Left ventricle myocardium superior (tissue), 1 donor: ENCODE data around the gene ZCCHC9. TPM values are rescaled to one million over a fixed set of nuclear protein-coding genes. Genes with fewer than 3 reads are reported as not detected.
"Not testable (repeated sequence)": the region's sequence is repeated elsewhere in the genome, so short reads cannot be mapped to it uniquely, and the experiment has no call there.

Experiments used
- ATAC-seq: fragments of 200-7000 bp; cut with Tn5 transposase; one replicate; pipeline ENCODE4 v1.9.1; 2020; ENCODE audit warnings: mild to moderate bottlenecking, moderate library complexity
- DNase-seq: peaks from one replicate; pipeline ENCODE4 v3.0.0-alpha.2; 2020
- intact Hi-C: fragments of 100-400 bp; cut with micrococcal nuclease; formaldehyde crosslinking; loops from one replicate; pipeline ENCODE4 v1.11.0; 2022
- long read RNA-seq: library from polyadenylated mRNA; unstranded; transcript quantifications from one replicate; pipeline ENCODE4 v2.0.0, GENCODE V29; 2021
- total RNA-seq: library from RNA; stranded (reverse); fragmentation: NEBNext Ultra II Directional; extraction: Animal tissue kit (Norgen Biotek cat#: 25700); gene quantifications from one replicate; pipeline ENCODE4 v1.2.1, GENCODE V29; 2021
- donor health status: DM: no; HTN: yes; CAD: no; lungs with severe emphysema.

The ZCCHC9 gene, protein sequence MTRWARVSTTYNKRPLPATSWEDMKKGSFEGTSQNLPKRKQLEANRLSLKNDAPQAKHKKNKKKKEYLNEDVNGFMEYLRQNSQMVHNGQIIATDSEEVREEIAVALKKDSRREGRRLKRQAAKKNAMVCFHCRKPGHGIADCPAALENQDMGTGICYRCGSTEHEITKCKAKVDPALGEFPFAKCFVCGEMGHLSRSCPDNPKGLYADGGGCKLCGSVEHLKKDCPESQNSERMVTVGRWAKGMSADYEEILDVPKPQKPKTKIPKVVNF
- total RNA-seq, result 9.3 TPM
- long read RNA-seq, full-length matches to known transcripts, result 8 of 10 reads
- long read RNA-seq, partial matches to known transcripts, result 1 of 10 reads
- long read RNA-seq, other reads (novel, unspliced or antisense), result 1 of 10 reads

DNA sequence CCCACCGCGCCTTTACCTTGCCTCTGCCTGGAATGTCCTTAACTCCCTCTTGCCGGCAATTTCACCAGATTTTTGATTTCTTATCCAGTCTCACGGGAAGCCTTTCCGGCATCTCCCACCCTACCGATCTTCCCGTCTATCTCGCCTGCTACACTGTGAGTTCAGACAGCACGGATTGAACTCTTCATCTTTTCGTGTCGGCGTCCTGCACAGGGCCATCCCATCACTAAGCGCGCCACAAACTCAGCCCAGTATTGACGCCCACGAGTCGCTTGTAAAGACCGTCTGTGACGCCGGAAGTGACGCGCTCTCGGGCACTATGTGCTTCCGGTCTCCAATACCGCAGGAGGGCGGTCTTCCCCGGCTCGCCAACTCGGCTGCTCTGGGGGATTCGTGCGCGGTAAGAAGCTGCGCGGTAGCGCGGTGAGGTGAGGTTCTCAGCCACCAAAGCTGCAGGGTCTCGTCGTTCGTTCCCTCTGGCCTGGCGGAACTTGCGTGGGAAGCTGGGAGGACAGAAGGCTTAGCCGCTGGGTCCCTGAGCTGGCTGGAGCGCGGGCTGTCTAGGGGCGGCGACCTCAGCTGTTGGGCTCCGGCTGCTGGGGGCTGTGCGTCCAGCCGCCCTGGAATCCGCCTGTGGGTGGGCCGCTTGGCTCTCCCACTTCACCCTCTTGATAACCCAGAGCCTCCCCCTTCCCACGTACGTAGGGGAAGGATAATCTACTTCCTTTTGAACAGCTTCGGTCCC lies at the start of gene ZCCHC9:
ZCCHC9 (plus strand) TSS at position 317 of the 745 bp plus-strand sequence. CDS start 3,171 bp downstream, outside the sequence.
- intact Hi-C loops, result no loop called here
- DNase-seq (peak; percentile 95), ATAC-seq (peak; percentile 99)

DNA sequence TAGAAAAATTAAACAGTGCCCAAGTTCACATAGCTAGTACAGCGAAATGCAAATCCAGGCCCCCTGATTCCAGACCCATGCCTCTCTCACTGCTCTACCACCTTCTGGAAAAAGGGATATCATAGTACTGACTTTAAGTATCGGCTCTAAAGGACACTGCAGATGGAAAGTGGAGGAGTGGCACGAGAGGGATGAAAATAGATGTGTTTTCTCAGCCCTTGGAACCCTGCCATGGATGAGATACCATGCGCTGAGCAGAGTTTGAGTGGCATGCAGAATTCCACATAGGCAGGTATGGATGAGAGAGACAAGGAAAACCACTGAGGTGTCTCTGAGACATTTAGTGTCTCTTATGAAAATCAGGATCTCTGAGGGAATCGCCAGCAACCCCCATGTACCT lies 49.5 kb upstream of the ZCCHC9 start:
- peak; percentile 75 for ATAC-seq
- intact Hi-C loops, result no loop called here
- no peak for DNase-seq

DNA sequence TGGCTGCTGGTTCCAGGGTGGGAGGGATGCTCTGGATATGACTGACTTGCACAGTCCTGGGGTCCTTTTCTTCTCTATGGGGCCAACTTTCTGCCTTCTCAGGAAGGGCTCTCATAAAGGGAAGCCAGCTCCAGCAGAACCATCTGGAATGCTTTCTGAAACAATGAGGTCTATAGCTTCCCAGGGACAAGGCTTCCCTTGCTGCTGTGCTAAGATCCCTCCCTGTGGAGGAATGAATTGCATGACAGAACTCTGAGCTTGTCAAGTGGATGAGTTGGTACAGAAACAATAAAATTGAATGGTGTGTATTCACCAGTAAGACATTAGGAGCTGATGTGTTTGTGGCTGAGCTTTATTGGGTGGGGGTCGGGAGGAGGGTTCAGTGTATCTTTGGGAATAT lies 48.5 kb upstream of the ZCCHC9 start:
- ATAC-seq, result no peak
- intact Hi-C loops, result no loop called here
- DNase-seq, result no peak

DNA sequence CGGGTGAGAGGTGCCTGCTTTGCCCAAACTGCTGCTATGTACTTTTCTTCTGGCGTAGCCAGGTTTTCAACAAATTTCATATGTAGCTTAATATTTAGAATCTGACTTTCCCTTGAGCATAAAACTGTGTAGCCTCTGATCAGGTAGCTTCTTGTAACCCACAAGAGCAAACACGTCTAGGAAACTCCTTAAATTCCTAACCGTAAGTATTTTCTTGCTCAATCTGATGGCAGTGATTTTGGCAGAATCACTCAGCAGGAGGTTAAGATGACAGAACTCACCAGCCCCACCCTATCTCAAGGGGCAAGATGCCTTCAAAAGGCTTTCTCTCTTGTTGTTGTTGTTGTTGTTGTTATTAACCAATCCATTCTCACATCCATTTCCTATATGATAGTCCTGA lies 47.5 kb upstream of the ZCCHC9 start:
- DNase-seq (no peak), ATAC-seq (no peak)
- intact Hi-C loops, result no loop called here

DNA sequence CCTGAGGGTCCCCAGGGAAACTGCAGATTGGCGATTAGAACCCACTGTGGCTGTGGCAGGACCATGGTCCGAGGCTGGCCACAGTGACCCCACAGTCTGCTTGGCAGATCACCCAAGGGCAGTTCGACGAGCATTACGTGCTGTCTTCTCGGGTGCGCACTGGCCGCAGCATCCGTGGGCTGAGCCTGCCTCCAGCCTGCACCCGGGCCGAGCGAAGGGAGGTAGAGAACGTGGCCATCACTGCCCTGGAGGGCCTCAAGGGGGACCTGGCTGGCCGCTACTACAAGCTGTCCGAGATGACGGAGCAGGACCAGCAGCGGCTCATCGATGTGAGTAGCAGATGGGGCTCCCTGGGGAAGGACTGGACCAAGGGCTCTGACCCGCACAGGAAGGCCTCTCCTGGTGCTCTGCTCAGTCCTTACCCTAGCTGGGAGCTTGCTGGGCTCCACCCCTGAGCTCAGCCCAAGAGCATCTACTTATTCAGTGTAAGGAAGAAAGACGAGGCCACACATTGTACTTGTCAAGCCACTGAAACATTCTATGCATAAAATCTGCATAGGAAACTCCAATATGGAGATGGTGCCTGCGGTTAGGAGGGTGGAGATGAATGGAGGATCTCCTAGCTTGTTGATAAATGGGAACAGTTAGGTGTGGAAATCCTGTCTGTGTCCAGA lies 46.4 kb upstream of the ZCCHC9 start:
- intact Hi-C loops, result no loop called here
- no peak for DNase-seq
- no peak for ATAC-seq

DNA sequence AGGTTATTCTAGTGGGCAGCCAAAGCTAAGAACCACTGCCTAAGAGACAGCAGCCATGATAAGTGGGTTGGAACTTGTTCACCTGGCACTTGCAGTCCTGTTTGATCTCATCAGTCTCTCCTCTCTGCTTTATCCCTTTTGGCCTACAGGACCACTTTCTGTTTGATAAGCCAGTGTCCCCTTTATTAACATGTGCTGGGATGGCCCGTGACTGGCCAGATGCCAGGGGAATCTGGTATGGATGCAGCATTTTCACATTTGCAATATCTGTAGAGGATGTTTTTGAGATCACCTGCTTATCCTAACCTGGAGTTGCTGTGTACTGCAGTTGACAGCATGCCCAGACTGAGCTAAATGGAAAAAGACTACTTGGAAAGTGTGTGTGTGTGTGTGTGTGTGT lies 44.6 kb upstream of the ZCCHC9 start:
- DNase-seq, result no peak
- ATAC-seq, result no peak
- intact Hi-C loops, result no loop called here

DNA sequence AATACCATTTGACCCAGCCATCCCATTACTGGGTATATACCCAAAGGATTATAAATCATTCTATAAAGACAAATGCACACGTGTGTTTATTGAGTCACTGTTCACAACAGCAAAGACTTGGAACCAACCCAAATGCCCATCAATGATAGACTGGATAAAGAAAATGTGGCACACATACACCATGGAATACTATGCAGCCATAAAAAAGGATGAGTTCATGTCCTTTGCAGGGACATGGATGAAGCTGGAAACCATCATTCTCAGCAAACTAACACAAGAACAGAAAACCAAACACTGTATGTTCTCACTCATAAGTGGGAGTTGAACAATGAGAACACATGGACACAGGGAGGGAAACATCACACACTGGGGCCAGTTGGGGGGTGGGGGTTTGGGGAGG lies 38.6 kb upstream of the ZCCHC9 start:
- intact Hi-C loops, result not testable (repeated sequence)

DNA sequence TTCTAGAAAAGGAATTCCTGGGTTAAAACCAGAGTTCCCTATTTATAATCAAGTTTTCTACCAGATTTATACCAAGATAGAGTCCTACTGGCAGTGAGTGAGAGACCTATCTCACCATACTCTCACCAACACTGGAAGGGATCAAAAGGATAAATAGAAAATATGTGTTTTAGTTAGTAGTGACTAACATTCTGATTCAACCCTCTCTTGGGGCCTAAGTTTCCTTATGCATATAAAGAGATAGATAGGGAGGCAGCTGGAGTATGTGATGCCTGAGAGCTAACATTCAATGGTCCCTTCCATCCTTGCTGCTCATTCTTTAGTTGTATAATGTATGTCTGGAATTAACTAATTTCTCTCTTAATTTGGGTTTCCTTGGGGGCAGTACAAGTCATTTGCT lies 36.3 kb upstream of the ZCCHC9 start:
- intact Hi-C loops, result no loop called here
- ATAC-seq (no peak), DNase-seq (no peak)

More for the DNA sequence above, 38.6 kb upstream of the ZCCHC9 start:
- not testable (repeated sequence) for DNase-seq, ATAC-seq

DNA sequence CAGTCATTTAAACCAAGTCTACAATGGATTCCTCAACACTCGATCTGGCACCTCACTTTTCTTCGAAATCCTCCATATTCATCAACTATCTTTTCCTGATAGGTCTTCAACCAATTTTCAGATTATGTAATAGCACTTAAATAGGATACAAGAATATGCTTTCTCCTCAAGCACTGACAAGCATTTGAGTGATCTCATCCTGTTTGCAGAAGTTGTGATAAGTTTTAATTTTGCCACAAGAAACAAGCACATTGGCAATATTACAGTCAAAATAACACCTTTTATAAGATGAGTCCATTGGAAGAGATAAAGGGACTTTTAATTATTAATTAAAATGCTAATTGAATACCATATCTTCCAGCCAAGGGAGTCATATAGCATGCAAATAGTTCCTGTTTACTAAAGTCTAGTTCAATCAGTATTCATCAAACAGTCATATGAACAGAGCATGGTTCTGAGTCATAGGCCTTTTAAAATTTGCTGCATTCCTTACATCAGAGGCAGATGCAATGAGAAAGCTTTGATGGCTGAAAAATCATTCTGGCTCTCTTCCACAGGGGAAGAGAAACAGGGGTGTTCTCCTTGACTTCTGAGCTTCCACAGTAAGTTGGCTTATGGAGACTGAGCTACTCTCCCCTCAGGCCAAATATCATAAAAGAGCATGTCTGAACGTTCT lies 32.7 kb upstream of the ZCCHC9 start:
- intact Hi-C loops, result no loop called here
- DNase-seq, result no peak
- no peak for ATAC-seq

DNA sequence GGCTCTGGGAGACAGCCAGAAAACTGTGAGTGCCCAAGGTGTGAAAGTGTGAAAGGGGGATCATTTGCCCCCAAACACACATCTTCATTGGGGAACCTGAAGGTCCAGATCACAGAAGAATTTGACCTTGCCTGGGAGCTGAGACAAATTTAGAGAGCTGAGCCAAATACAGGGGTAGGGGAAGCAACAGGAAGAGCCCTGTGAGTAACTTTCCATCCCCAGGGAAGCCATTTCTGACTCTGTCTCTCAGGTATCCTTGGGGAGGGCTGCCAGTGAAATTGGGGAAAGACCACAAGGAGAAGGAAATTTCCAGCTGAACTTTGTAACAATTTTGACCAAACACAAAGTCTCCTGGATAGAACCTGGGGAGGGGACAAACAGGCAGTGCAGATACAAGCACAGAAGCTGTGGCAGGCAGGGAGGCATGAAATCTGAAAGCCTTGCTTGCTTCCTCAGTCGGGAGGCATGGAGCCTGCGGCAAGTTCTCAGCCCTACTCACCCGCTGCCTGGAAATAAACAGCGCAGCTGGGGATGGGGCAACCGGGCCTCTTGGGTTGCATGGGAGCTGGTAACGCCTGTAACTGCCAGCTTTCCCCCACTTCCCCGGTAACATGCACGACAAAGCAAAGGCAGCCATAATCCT lies 31.5 kb upstream of the ZCCHC9 start:
- peak; percentile 29 for ATAC-seq
- no peak for DNase-seq
- intact Hi-C loops, result no loop called here

DNA sequence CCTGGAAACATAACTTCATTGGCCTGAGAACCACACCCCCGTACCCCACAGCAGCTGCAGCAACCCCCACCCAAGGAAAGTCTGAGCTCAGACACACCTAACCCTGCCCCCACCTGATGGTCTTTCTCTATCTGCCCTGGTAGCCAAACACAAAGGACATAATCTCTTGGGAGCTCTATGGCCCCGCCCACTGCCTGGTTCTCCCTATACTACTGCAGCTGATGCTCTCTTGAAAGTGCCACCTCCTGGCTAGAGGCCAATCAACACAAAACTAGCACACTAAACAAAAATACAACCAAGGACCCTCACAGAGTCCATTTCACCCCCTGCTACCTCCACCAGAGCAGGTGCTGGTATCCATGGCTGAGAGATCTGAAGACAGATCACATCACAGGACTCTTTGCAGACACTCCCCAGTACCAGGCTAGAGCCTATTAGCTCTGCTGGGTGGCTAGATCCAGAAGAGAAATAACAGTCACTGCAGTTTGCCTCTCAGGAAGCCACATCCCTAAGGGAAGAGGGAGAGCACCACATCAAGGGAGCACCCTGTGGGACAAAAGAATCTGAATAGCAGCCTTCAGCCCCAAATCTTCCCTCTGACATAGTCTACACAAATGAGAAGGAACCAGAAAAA lies 30.9 kb upstream of the ZCCHC9 start:
- intact Hi-C loops, DNase-seq: not testable (repeated sequence)
- peak; percentile 31 for ATAC-seq

DNA sequence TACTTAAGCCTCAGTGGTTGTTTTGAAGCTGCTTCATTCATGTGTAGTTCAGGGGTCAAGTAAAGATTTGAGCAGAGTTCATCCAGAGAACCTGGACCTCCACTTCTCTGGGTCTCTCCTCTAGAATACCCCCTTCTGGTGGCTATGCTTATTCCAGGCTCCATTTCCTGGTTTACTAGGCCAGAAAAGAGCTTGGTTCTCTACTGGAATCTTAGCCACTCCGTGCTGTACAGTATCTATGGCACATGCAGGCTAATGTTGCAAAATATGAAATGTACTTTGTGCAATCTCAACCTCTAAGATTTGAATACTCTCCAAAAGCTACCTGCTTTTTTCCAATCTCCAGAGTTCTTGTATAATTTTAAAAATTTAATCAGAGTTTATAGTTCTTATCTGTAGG lies 17.4 kb upstream of the ZCCHC9 start:
- intact Hi-C loops, result no loop called here
- ATAC-seq (no peak), DNase-seq (no peak)

DNA sequence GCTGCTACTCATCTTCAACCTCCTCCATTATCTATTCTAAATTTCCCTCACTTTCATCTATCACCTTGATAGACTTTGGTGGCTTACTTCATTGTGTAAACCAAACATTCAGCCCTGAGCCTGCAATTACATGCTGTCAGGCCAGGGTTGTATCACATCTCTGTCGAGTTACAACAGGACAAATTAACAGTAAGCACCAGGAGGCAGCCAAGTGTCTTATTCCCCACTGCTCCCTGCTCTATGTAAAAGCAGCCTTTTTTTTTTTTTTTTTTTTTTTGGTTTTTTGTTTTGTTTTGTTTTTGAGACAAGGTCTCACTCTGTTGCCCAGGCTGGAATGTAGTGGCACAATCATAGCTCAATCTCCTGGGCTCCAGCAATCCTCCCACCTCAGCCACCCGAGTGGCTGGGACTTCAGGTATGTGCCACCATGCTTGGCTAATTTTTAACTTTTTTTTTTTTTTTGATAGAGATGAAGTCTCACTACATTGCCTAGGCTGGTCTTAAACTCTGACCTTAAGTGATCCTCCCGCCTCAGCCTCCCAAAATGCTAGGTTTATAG lies 15.2 kb upstream of the ZCCHC9 start:
- ATAC-seq (no peak), DNase-seq (no peak)
- intact Hi-C loops, result no loop called here

DNA sequence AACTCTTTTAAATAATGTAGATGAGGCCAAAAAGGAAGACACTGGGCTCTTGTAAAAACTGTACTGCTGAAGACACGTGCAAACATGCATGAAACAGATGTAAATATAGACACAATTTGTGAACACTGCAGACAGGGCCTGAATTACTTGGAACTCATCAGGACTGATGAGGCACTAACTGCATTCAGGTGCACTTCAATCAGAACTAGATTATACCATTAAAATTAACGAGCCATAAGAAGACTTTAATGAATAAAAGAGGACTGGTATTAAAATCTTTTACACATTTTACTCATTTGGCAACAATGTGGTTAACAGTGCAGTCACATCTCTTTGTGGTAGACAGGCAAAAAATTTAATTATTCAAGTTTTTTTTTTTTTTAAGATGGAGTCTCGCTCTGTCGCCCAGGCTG lies 13.4 kb upstream of the ZCCHC9 start:
- intact Hi-C loops, result no loop called here
- ATAC-seq (no peak), DNase-seq (no peak)

DNA sequence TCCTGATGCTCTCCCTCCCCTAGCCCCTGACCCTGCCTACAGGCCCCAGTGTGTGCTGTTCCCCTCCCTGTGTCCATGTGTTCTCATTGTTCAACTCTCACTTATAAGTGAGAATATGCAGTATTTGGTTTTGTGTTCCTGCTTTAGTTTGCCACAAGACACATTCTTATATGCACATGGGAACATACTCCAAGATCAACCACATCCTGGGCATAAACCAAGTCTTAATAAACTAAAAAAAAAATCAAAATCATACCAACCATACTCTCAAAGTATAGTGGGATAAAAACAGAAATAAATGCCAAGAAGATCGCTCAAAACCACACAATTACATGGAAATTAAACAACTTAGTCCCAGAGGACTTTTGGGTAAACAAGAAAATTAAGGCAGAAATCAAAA lies 11.2 kb upstream of the ZCCHC9 start:
- intact Hi-C loops, result loop anchor here (10.0 kb wide), 1 partner anchor 605 kb away; no protein-coding TSS in a partner anchor
- ATAC-seq, result no peak
- DNase-seq, result no peak

DNA sequence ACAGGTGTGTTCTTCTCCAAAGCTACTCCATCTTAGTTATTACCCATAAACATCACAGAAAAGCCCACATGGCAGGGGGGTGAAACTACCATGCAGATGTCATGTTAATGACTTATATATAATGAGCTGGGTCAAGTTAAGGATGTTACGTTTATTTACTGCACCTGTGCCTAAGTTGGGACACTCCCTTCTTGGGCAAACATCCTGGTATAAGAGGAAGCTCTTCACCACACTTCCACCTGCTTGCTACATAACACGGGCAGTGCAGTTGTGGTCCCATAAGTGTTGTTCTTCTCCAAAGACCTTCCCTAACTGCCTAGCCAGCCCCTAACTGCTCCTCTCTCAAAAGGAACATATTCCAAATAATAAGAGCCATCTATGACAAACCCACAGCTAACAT lies 9.3 kb upstream of the ZCCHC9 start:
- DNase-seq (no peak), ATAC-seq (no peak)
- intact Hi-C loops, result loop anchor here (10.0 kb wide), 1 partner anchor 607 kb away; no protein-coding TSS in a partner anchor

DNA sequence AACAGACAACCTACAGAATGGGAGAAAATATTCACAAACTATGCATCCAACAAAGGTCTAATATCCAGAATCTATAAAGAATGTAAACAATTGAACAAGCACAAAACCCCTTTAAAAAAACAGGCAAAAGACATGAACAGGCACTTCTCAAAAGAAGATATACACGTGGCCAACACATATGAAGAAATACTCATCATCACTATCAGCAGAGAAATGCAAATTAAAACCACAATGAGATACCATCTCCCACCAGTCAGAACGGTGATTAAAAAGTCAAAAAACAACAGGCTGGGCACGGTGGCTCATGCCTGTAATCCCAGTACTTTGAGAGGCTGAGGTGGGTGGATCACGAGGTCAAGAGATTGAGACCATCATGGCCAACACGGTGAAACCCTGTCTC lies 7.4 kb upstream of the ZCCHC9 start:
- DNase-seq, ATAC-seq: not testable (repeated sequence)
- intact Hi-C loops, result loop anchor here (10.0 kb wide), 1 partner anchor 609 kb away; no protein-coding TSS in a partner anchor

DNA sequence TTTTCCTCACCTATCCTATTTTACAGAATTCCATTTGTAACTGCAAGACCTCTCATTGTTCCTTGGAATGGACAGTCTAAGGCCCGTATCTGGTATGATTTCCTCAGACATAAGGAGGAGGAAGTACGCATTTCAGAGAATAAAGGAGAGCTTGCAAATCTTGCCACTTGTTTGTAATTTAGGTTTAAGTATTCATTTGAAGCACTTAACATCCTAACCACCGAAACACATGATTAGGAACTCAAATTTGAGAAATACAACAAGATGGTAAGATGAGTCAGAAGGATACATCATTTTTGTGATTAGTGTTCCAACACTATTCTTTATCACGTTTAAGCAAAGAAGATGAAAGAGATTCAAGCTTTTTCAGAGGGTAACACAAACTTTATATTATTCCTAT lies 3.9 kb upstream of the ZCCHC9 start:
- intact Hi-C loops, result loop anchor here (10.0 kb wide), 1 partner anchor 613 kb away; no protein-coding TSS in a partner anchor
- ATAC-seq, result no peak
- DNase-seq, result no peak
